Measurements from ENCODE around the gene LRP2.

The LRP2 gene

GRCh38 chr2:169349535-169349934 is 12.8 kb downstream of the LRP2 start:
- H3K4me3 ChIP-seq (ENCODE audit: low read depth in 1 of 2, low read length in 2 of 2): no peak overlapping the region
- no peaks in the 10 kb centered on the region for H3K36me3 ChIP-seq (ENCODE audit: control insufficient read depth in 1 of 2, insufficient read depth in 2 of 2, low read length in 2 of 2)
- H3K9me3 ChIP-seq (ENCODE audit: control insufficient read depth in 1 of 2, low read length in 2 of 2): no peaks in the 10 kb centered on the region
- H3K4me1 ChIP-seq (ENCODE audit: control insufficient read depth in 1 of 2, insufficient read depth in 2 of 2, low read length in 2 of 2): no peaks in the 10 kb centered on the region
- H3K27me3 ChIP-seq (ENCODE audit: control insufficient read depth in 1 of 2, insufficient read depth in 2 of 2, low read length in 2 of 2): no peaks in the 10 kb centered on the region
- no peak overlapping the region for H3K9ac ChIP-seq (ENCODE audit: low read depth in 1 of 2, low read length in 2 of 2)
- no peak overlapping the region for H3K27ac ChIP-seq (ENCODE audit: low read depth, low read length)

GRCh38 chr2:169348321-169349024 is 13.9 kb downstream of the LRP2 start:
- Histone ChIP-seq H3K9ac (ENCODE audit: low read depth in 1 of 2, low read length in 2 of 2) (no peak overlapping the region), H3K4me1 (ENCODE audit: control insufficient read depth in 1 of 2, insufficient read depth in 2 of 2, low read length in 2 of 2) (no peaks in the 10 kb centered on the region), H3K27ac (ENCODE audit: low read depth, low read length) (no peak overlapping the region)

GRCh38 chr2:169345486-169346437 is 16.6 kb downstream of the LRP2 start:
- no peak overlapping the region for H3K9ac ChIP-seq (ENCODE audit: low read depth in 1 of 2, low read length in 2 of 2)
- no peak overlapping the region for H3K27ac ChIP-seq (ENCODE audit: low read depth, low read length)
- H3K4me3 ChIP-seq (ENCODE audit: low read depth in 1 of 2, low read length in 2 of 2): no peak overlapping the region
- H3K9me3 ChIP-seq (ENCODE audit: control insufficient read depth in 1 of 2, low read length in 2 of 2): no peaks in the 10 kb centered on the region
- H3K27me3 ChIP-seq (ENCODE audit: control insufficient read depth in 1 of 2, insufficient read depth in 2 of 2, low read length in 2 of 2): peaks cover 3 to 4% of the 10 kb centered on the region in 2 donors
- no peaks in the 10 kb centered on the region for H3K36me3 ChIP-seq (ENCODE audit: control insufficient read depth in 1 of 2, insufficient read depth in 2 of 2, low read length in 2 of 2)
- H3K4me1 ChIP-seq (ENCODE audit: control insufficient read depth in 1 of 2, insufficient read depth in 2 of 2, low read length in 2 of 2): no peaks in the 10 kb centered on the region

More at GRCh38 chr2:169348321-169349024, 13.9 kb downstream of the LRP2 start:
- no peaks in the 10 kb centered on the region for H3K36me3 ChIP-seq (ENCODE audit: control insufficient read depth in 1 of 2, insufficient read depth in 2 of 2, low read length in 2 of 2)
- no peak overlapping the region for H3K4me3 ChIP-seq (ENCODE audit: low read depth in 1 of 2, low read length in 2 of 2)
- H3K27me3 ChIP-seq (ENCODE audit: control insufficient read depth in 1 of 2, insufficient read depth in 2 of 2, low read length in 2 of 2): no peaks in the 10 kb centered on the region
- H3K9me3 ChIP-seq (ENCODE audit: control insufficient read depth in 1 of 2, low read length in 2 of 2): no peaks in the 10 kb centered on the region

GRCh38 chr2:169344736-169345485 is 17.4 kb downstream of the LRP2 start:
- Histone ChIP-seq H3K9me3 (ENCODE audit: control insufficient read depth in 1 of 2, low read length in 2 of 2) (no peaks in the 10 kb centered on the region), H3K36me3 (ENCODE audit: control insufficient read depth in 1 of 2, insufficient read depth in 2 of 2, low read length in 2 of 2) (no peaks in the 10 kb centered on the region), H3K27me3 (ENCODE audit: control insufficient read depth in 1 of 2, insufficient read depth in 2 of 2, low read length in 2 of 2) (peaks cover 8 to 9% of the 10 kb centered on the region in 2 donors), H3K4me3 (ENCODE audit: low read depth in 1 of 2, low read length in 2 of 2) (no peak overlapping the region), H3K9ac (ENCODE audit: low read depth in 1 of 2, low read length in 2 of 2) (no peak overlapping the region), H3K27ac (ENCODE audit: low read depth, low read length) (no peak overlapping the region), H3K4me1 (ENCODE audit: control insufficient read depth in 1 of 2, insufficient read depth in 2 of 2, low read length in 2 of 2) (no peaks in the 10 kb centered on the region)

- Histone ChIP-seq H3K4me3 (ENCODE audit: low read depth in 1 of 2, low read length in 2 of 2) (no peak overlapping the region), H3K4me1 (ENCODE audit: control insufficient read depth in 1 of 2, insufficient read depth in 2 of 2, low read length in 2 of 2) (no peaks in the 10 kb centered on the region), H3K27ac (ENCODE audit: low read depth, low read length) (no peak overlapping the region), H3K27me3 (ENCODE audit: control insufficient read depth in 1 of 2, insufficient read depth in 2 of 2, low read length in 2 of 2) (peaks cover 8 to 9% of the 10 kb centered on the region in 2 donors), H3K9me3 (ENCODE audit: control insufficient read depth in 1 of 2, low read length in 2 of 2) (no peaks in the 10 kb centered on the region), H3K9ac (ENCODE audit: low read depth in 1 of 2, low read length in 2 of 2) (no peak overlapping the region), H3K36me3 (ENCODE audit: control insufficient read depth in 1 of 2, insufficient read depth in 2 of 2, low read length in 2 of 2) (no peaks in the 10 kb centered on the region)
Measured at GRCh38 chr2:169343202-169343601, 19.1 kb downstream of the LRP2 start.

- Histone ChIP-seq H3K9me3 (ENCODE audit: control insufficient read depth in 1 of 2, low read length in 2 of 2) (no peaks in the 10 kb centered on the region), H3K27ac (ENCODE audit: low read depth, low read length) (no peak overlapping the region), H3K4me1 (ENCODE audit: control insufficient read depth in 1 of 2, insufficient read depth in 2 of 2, low read length in 2 of 2) (no peaks in the 10 kb centered on the region), H3K36me3 (ENCODE audit: control insufficient read depth in 1 of 2, insufficient read depth in 2 of 2, low read length in 2 of 2) (no peaks in the 10 kb centered on the region), H3K9ac (ENCODE audit: low read depth in 1 of 2, low read length in 2 of 2) (no peak overlapping the region), H3K27me3 (ENCODE audit: control insufficient read depth in 1 of 2, insufficient read depth in 2 of 2, low read length in 2 of 2) (peaks cover 8 to 9% of the 10 kb centered on the region in 2 donors), H3K4me3 (ENCODE audit: low read depth in 1 of 2, low read length in 2 of 2) (no peak overlapping the region)
Measured at GRCh38 chr2:169339657-169340056, 22.7 kb downstream of the LRP2 start.

- Histone ChIP-seq H3K36me3 (ENCODE audit: control insufficient read depth in 1 of 2, insufficient read depth in 2 of 2, low read length in 2 of 2) (no peaks in the 10 kb centered on the region), H3K4me1 (ENCODE audit: control insufficient read depth in 1 of 2, insufficient read depth in 2 of 2, low read length in 2 of 2) (no peaks in the 10 kb centered on the region), H3K27me3 (ENCODE audit: control insufficient read depth in 1 of 2, insufficient read depth in 2 of 2, low read length in 2 of 2) (peaks cover 5 to 8% of the 10 kb centered on the region in 2 donors), H3K27ac (ENCODE audit: low read depth, low read length) (no peak overlapping the region), H3K9me3 (ENCODE audit: control insufficient read depth in 1 of 2, low read length in 2 of 2) (no peaks in the 10 kb centered on the region), H3K4me3 (ENCODE audit: low read depth in 1 of 2, low read length in 2 of 2) (no peak overlapping the region), H3K9ac (ENCODE audit: low read depth in 1 of 2, low read length in 2 of 2) (no peak overlapping the region)
Measured at GRCh38 chr2:169336695-169337094, 25.6 kb downstream of the LRP2 start.

- H3K27ac ChIP-seq (ENCODE audit: low read depth, low read length): no peak overlapping the region
- no peak overlapping the region for H3K4me3 ChIP-seq (ENCODE audit: low read depth in 1 of 2, low read length in 2 of 2)
- no peak overlapping the region for H3K9ac ChIP-seq (ENCODE audit: low read depth in 1 of 2, low read length in 2 of 2)
- no peaks in the 10 kb centered on the region for H3K36me3 ChIP-seq (ENCODE audit: control insufficient read depth in 1 of 2, insufficient read depth in 2 of 2, low read length in 2 of 2)
- H3K9me3 ChIP-seq (ENCODE audit: control insufficient read depth in 1 of 2, low read length in 2 of 2): no peaks in the 10 kb centered on the region
- no peaks in the 10 kb centered on the region for H3K4me1 ChIP-seq (ENCODE audit: control insufficient read depth in 1 of 2, insufficient read depth in 2 of 2, low read length in 2 of 2)
- no peaks in the 10 kb centered on the region for H3K27me3 ChIP-seq (ENCODE audit: control insufficient read depth in 1 of 2, insufficient read depth in 2 of 2, low read length in 2 of 2)
Measured at GRCh38 chr2:169330555-169331198, 31.7 kb downstream of the LRP2 start.

GRCh38 chr2:169329688-169330554 is 32.4 kb downstream of the LRP2 start:
- H3K9ac ChIP-seq (ENCODE audit: low read depth in 1 of 2, low read length in 2 of 2): no peak overlapping the region
- no peak overlapping the region for H3K4me3 ChIP-seq (ENCODE audit: low read depth in 1 of 2, low read length in 2 of 2)
- no peaks in the 10 kb centered on the region for H3K36me3 ChIP-seq (ENCODE audit: control insufficient read depth in 1 of 2, insufficient read depth in 2 of 2, low read length in 2 of 2)
- no peaks in the 10 kb centered on the region for H3K4me1 ChIP-seq (ENCODE audit: control insufficient read depth in 1 of 2, insufficient read depth in 2 of 2, low read length in 2 of 2)
- H3K9me3 ChIP-seq (ENCODE audit: control insufficient read depth in 1 of 2, low read length in 2 of 2): no peaks in the 10 kb centered on the region
- no peak overlapping the region for H3K27ac ChIP-seq (ENCODE audit: low read depth, low read length)
- H3K27me3 ChIP-seq (ENCODE audit: control insufficient read depth in 1 of 2, insufficient read depth in 2 of 2, low read length in 2 of 2): no peaks in the 10 kb centered on the region
